Heart left ventricle (tissue), 16 donors: ENCODE measurements around the gene OLFML2A. TPM values are rescaled to one million over a fixed set of nuclear protein-coding genes. Genes with fewer than 3 reads are reported as not detected.
A peak's percentile ranks its signal among the peaks of the same experiment; 100 is the strongest.

Experiments
- ATAC-seq, 4 donors: fragments of 200-7000 bp; cut with Tn5 transposase; one replicate each; pipeline ENCODE4 v1.9.1; 2020 to 2022; ENCODE audit warnings: moderate library complexity in 4 of 4, mild to moderate bottlenecking in 3 of 4, moderate number of reproducible peaks in 1 of 4
- DNase-seq, 5 donors: peaks; one replicate each; pipeline ENCODE4 v3.0.0-alpha.2; 2020
- H3K27ac ChIP-seq, 12 donors: fragments of 200-600 bp; sonication (generic) in 4 of 12; one replicate each; pipeline versions ENCODE4 v1.5.0 to v1.8.0; 2016 to 2022; ENCODE audit warnings: mild to moderate bottlenecking in 2 of 12
- H3K27me3 ChIP-seq, 9 donors: fragments of 200-600 bp; sonication (generic) in 2 of 9; one replicate each; pipeline versions ENCODE4 v1.5.1 to v1.8.0; 2016 to 2022; ENCODE audit warnings: mild to moderate bottlenecking in 3 of 9
- H3K36me3 ChIP-seq, 9 donors: fragments of 200-600 bp; sonication (generic) in 2 of 9; one replicate each; pipeline versions ENCODE4 v1.5.0 to v1.8.0; 2018 to 2022; ENCODE audit warnings: mild to moderate bottlenecking in 2 of 9
- H3K4me1 ChIP-seq, 12 donors: fragments of 200-600 bp; sonication (generic) in 4 of 12; one replicate each; pipeline versions ENCODE4 v1.5.0 to v1.8.0; 2016 to 2022; ENCODE audit warnings: mild to moderate bottlenecking in 3 of 12
- H3K4me3 ChIP-seq, 12 donors: fragments of 200-600 bp; sonication (generic) in 4 of 12; one replicate each; pipeline versions ENCODE4 v1.5.0 to v1.8.0; 2017 to 2022; ENCODE audit warnings: mild to moderate bottlenecking in 9 of 12, moderate library complexity in 4 of 12
- H3K9me3 ChIP-seq, 12 donors: fragments of 200-600 bp; sonication (generic) in 4 of 12; one replicate each; pipeline versions ENCODE4 v1.5.0 to v1.8.0; 2016 to 2022; ENCODE audit warnings: mild to moderate bottlenecking in 1 of 12
- POLR2A ChIP-seq, 2 donors: fragments of 450-650 bp; IDR thresholded peaks; one replicate each; pipeline ENCODE4 v1.6.1; 2017; ENCODE audit warnings: antibody characterized with exemption in 2 of 2, mild to moderate bottlenecking in 2 of 2, moderate library complexity in 2 of 2
- WGBS, 4 donors: extraction: QIAGEN DNeasy Blood & Tissue Kit in 2 of 4; methylation state at CpG; one replicate each; pipeline versions ENCODE4 v1.1.5 to v1.1.7; 2013 to 2018; 5-methylcytosine and 5-hydroxymethylcytosine counted together
- intact Hi-C, 10 donors: fragments of 100-400 bp; cut with DNase I; formaldehyde crosslinking; loops; one replicate each; pipeline versions ENCODE4 v1.11.1 to v1.14.2; 2022
- polyA plus RNA-seq, 2 donors: library from polyadenylated mRNA; stranded (reverse); fragments of 200-250 nt; gene quantifications; one replicate each; pipeline ENCODE4 v1.2.3, GENCODE V29; 2013
- total RNA-seq, 9 donors: library from RNA; depleted of rRNA in 2 of 9; stranded (reverse); fragments of >200 nt in 2 of 9; fragmentation: NEBNext Ultra II Directional in 3 of 9; extraction: Animal tissue kit (Norgen Biotek cat#: 25700) in 3 of 9; gene quantifications; one replicate each; pipeline versions ENCODE4 v1.1.0 to v1.2.4, GENCODE V29; 2016 to 2023
- TF ChIP-seq, protein P1 (sequence below), 12 donors: fragments of 200-600 bp; sonication (generic) in 4 of 12; IDR thresholded peaks; one replicate each; pipeline versions ENCODE4 v1.5.0 to v1.8.0; 2018 to 2022; ENCODE audit warnings: antibody characterized with exemption in 12 of 12, mild to moderate bottlenecking in 5 of 12
- donor health status: ischemic (EF 13 %, LVEDD 7.1; RV severe dilation, severe dysfunction).
- donor health status: healthy with polysubstance abuse.
- donor health status: DM: no; HTN: yes; CAD: no.
- donor health status: DM: no; HTN: no; CAD: no.
- donor health status: ischemic (EF 25% LVEDD 6.9; RV normal size, moderate dysfunction).
- donor health status: ischemic (EF 25% LVEDD 5.7; RV mildly dilated, moderate dysfunction).
- donor health status: healthy.
- donor health status: DM: yes; HTN: yes; CAD: no.
- donor health status: ischemic (EF 35%, LVEDD 5.7; RV mildly dilated, moderate dysfunction).
- donor health status: nonischemic (EF 11% LVEDD 7.7; RV severe dilation, severe dysfunction).
- donor health status: DM: yes; HTN: yes; CAD: no.
- donor health status: PGD.
- donor health status: ischemic (EF 29% LVEDD 5.4; RV normal size, mild dysfunction).
- donor health status: nonischemic (EF 23%, LVEDD 6.1; RV moderate dilation, normal function).

OLFML2A gene
- total and polyA plus RNA-seq, 11 donors: 8.5 to 71.1 (median 34.1) TPM

DNA sequence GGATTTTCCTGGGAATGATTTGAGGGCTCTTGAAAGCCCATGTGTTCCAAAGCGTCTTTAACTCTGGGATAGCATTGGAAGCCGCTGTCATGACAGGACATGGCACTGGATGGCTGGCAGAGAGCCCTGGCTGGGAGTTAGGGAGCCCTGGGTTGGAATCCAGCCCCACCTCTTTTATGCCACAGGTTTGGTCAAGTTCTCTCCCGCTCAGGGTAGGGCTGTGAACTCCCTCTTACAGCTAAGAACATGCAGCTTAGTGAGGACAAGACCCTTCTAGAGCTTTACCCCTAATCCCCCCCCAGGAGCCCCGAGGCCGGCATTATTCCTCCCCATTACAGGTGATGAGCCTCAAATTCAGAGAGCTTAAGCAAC, 37.2 kb downstream of the OLFML2A start:
- H3K36me3 ChIP-seq: peaks cover 0 to 19% (median 0%) of the 10 kb centered on the region in 9 donors
- no peak for ATAC-seq
- H3K27ac ChIP-seq: peak overlapping the region in 1 of 12 donors; percentile 80
- intact Hi-C loops: no loop called here
- TF ChIP-seq POLR2A (IDR thresholded peaks at IDR 0.05): no peak
- TF ChIP-seq, protein P1, sequence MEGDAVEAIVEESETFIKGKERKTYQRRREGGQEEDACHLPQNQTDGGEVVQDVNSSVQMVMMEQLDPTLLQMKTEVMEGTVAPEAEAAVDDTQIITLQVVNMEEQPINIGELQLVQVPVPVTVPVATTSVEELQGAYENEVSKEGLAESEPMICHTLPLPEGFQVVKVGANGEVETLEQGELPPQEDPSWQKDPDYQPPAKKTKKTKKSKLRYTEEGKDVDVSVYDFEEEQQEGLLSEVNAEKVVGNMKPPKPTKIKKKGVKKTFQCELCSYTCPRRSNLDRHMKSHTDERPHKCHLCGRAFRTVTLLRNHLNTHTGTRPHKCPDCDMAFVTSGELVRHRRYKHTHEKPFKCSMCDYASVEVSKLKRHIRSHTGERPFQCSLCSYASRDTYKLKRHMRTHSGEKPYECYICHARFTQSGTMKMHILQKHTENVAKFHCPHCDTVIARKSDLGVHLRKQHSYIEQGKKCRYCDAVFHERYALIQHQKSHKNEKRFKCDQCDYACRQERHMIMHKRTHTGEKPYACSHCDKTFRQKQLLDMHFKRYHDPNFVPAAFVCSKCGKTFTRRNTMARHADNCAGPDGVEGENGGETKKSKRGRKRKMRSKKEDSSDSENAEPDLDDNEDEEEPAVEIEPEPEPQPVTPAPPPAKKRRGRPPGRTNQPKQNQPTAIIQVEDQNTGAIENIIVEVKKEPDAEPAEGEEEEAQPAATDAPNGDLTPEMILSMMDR (IDR thresholded peaks at IDR 0.05): no peak
- WGBS, 4 donors: 83 to 87% (median 86%) methylated on average over 5 of the region's 5 CpGs
- peak in 1 of 5 donors; percentile 10 for DNase-seq
- no peak overlapping the region for H3K4me3 ChIP-seq
- H3K27me3 ChIP-seq: no peaks in the 10 kb centered on the region
- H3K4me1 ChIP-seq: peaks cover 0 to 21% (median 8%) of the 10 kb centered on the region in 12 donors
- no peaks in the 10 kb centered on the region for H3K9me3 ChIP-seq

DNA sequence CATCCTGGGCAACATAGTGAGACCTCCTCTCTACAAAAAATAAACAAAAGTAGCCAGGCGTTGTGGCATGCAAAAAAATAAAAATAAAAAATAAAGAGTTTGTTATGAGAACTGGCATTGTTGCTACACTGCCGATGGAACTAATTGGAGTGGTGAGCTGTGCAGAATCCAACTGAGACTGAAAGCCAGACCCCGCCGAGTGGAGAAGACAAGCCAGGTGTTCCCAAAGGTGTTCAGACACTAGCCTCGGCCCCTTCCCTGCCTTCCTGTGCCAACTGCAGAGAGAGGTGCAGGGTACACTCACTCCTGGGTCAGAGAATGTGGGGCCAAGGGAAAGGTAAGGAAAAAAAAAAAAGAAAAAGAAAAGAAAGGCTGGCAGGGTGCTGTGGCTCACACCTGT, 38.7 kb downstream of the OLFML2A start:
- DNase-seq: peak in 1 of 5 donors; percentile 25

DNA sequence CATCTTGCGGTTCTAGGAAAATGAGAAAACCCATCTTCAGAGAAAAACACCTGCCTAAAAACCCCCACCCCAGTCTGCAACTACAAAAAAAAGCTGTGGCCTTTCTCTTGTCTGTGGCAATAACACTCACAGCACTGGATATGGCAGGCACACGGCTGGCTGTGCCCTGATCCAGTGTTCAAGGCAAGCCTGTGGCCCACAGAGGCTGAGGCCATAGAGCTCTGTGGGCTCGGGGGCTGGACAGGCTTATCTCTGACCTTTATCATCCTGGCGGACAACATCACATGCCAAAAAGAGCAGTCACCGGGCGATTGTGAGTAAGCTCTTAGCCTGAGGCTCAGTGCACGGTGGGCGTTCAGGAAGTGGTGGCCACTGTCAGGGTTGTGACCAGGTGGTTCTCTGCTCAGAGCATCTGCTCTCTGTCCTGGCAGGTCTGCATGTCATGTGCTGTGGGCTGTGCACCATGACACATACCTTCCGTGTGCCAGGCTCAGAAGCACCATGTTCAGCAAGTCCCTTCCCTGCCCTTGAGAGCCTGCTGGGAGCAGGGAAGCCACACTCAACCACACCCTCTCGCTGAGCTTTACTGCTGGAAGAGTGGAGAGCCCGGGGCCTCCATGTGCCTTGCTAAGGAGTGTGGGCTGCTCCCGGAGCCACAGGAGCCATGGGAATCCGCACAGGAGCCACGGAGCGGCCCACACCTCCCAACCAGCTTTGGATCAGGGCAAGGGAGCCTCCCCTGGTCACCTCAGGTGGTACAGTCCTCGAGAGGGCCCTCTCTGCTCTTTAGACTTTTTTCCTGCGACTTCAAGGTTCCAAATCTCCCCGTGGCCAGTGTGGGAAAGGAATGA, 41.7 kb downstream of the OLFML2A start:
- H3K9me3 ChIP-seq: no peaks in the 10 kb centered on the region
- TF ChIP-seq, protein P1 (IDR thresholded peaks at IDR 0.05): no peak
- TF ChIP-seq POLR2A (IDR thresholded peaks at IDR 0.05): no peak
- DNase-seq: peak in 2 of 5 donors; percentile 55 to 64
- H3K27ac ChIP-seq: peak overlapping the region in 7 of 12 donors; percentile 10 to 68 (median 46)
- intact Hi-C loops: no loop called here
- no peaks in the 10 kb centered on the region for H3K27me3 ChIP-seq
- 46 to 58% (median 51%) methylated on average over 11 to 18 of the region's 18 CpGs for WGBS, 4 donors
- no peaks in the 10 kb centered on the region for H3K36me3 ChIP-seq
- H3K4me1 ChIP-seq: peaks cover 0 to 19% (median 10%) of the 10 kb centered on the region in 12 donors
- peak; percentile 56 to 81 (median 74) for ATAC-seq
- no peak overlapping the region for H3K4me3 ChIP-seq

More for the DNA sequence above, 38.7 kb downstream of the OLFML2A start:
- intact Hi-C loops: no loop called here
- 92 to 96% (median 95%) methylated on average over 5 of the region's 5 CpGs for WGBS, 4 donors
- Histone ChIP-seq H3K4me3 (no peak overlapping the region), H3K27me3 (no peaks in the 10 kb centered on the region), H3K27ac (no peak overlapping the region), H3K36me3 (peaks cover 0 to 5% (median 0%) of the 10 kb centered on the region in 9 donors), H3K9me3 (no peaks in the 10 kb centered on the region), H3K4me1 (peaks cover 0 to 24% (median 9%) of the 10 kb centered on the region in 12 donors)
- TF ChIP-seq POLR2A (IDR thresholded peaks at IDR 0.05): no peak
- TF ChIP-seq, protein P1 (IDR thresholded peaks at IDR 0.05): no peak
- no peak for ATAC-seq
